ENCODE results near the gene RRP1B. TPM values are rescaled to one million over a fixed set of nuclear protein-coding genes. Genes with fewer than 3 reads are reported as not detected.
"Not testable (repeated sequence)": the region's sequence is repeated elsewhere in the genome, so short reads cannot be mapped to it uniquely, and the experiment has no call there.

The RRP1B gene
- total RNA-seq, 1 experiment from 2014 or later = 26.3 TPM

GRCh38 chr21:43707462-43707861 lies 48.1 kb downstream of the RRP1B start:
- TF ChIP-seq EZH2 (IDR thresholded peaks at IDR 0.05; ENCODE audit: low read depth) (no peak), CTCF (conservative IDR thresholded peaks at IDR 0.05) (no peak)
- H2AFZ ChIP-seq = no peak overlapping the region
- H3K79me2 ChIP-seq (ENCODE audit: low read depth) = no peaks in the 10 kb centered on the region
- H3K27me3 ChIP-seq (ENCODE audit: insufficient read depth, low read depth) = no peaks in the 10 kb centered on the region
- peaks cover 12% of the 10 kb centered on the region for H3K4me1 ChIP-seq (replicated peaks; ENCODE audit: insufficient read depth)
- peaks cover 10% of the 10 kb centered on the region for H3F3A ChIP-seq (ENCODE audit: insufficient read depth, low read depth)
- ChIA-PET CTCF (no interaction called here), POLR2A (ENCODE audit: unreplicated experiment) (no interaction called here)
- no peaks in the 10 kb centered on the region for H3K9me3 ChIP-seq (ENCODE audit: insufficient read depth, low read depth)
- H3K4me3 ChIP-seq = no peak overlapping the region
- no peaks in the 10 kb centered on the region for H3K9me2 ChIP-seq (ENCODE audit: insufficient read depth)
- no peaks in the 10 kb centered on the region for H3K36me3 ChIP-seq (ENCODE audit: low read depth)
- intact Hi-C loops (cut with micrococcal nuclease; ENCODE audit: unreplicated experiment) = no loop called here
- H4K20me1 ChIP-seq (ENCODE audit: insufficient read depth) = no peaks in the 10 kb centered on the region
- no peak for DNase-seq
- no TSS peak for BruUV-seq (replicated peaks)
- H3K27ac ChIP-seq = no peak overlapping the region
- no peak overlapping the region for H3K4me2 ChIP-seq

GRCh38 chr21:43708745-43709381 lies 49.5 kb downstream of the RRP1B start:
- intact Hi-C loops (cut with micrococcal nuclease; ENCODE audit: unreplicated experiment) = no loop called here
- TF ChIP-seq CTCF (conservative IDR thresholded peaks at IDR 0.05) = no peak
- TF ChIP-seq EZH2 (IDR thresholded peaks at IDR 0.05; ENCODE audit: low read depth) = no peak
- H3K4me3 ChIP-seq = no peak overlapping the region

GRCh38 chr21:43712268-43712942 lies 53.0 kb downstream of the RRP1B start:
- Histone ChIP-seq H3K27me3 (ENCODE audit: insufficient read depth, low read depth) (no peaks in the 10 kb centered on the region), H3K4me1 (replicated peaks; ENCODE audit: insufficient read depth) (peaks cover 29% of the 10 kb centered on the region), H3K79me2 (ENCODE audit: low read depth) (no peaks in the 10 kb centered on the region), H3K9me2 (ENCODE audit: insufficient read depth) (no peaks in the 10 kb centered on the region), H3K9me3 (ENCODE audit: insufficient read depth, low read depth) (no peaks in the 10 kb centered on the region), H3K27ac (peak overlapping the region; percentile 100), H3K36me3 (ENCODE audit: low read depth) (no peaks in the 10 kb centered on the region), H4K20me1 (ENCODE audit: insufficient read depth) (no peaks in the 10 kb centered on the region), H3K4me3 (peak overlapping the region; percentile 72; the same call in 1 of the 2 replicates), H3F3A (ENCODE audit: insufficient read depth, low read depth) (peaks cover 28% of the 10 kb centered on the region), H3K4me2 (peak overlapping the region; percentile 96), H2AFZ (peak overlapping the region; percentile 77)
- no TSS peak for BruUV-seq (replicated peaks)
- DNase-seq = peak; percentile 84 to 94
- TF ChIP-seq CTCF (conservative IDR thresholded peaks at IDR 0.05) (no peak), EZH2 (IDR thresholded peaks at IDR 0.05; ENCODE audit: low read depth) (no peak)
- ChIA-PET POLR2A (ENCODE audit: unreplicated experiment) (interaction anchor here (0.5 to 0.7 kb wide), 2 partner anchors 15 to 57 kb away, joined by 3 to 7 read pairs; no protein-coding TSS in a partner anchor), CTCF (no interaction called here)
- intact Hi-C loops (cut with micrococcal nuclease; ENCODE audit: unreplicated experiment) = loop anchor here (5.0 kb wide), 2 partner anchors 55 to 75 kb away; partner anchors contain the start of genes HSF2BP, RRP1 and RRP1B

More at GRCh38 chr21:43708745-43709381, 49.5 kb downstream of the RRP1B start:
- no peak overlapping the region for H2AFZ ChIP-seq
- H3K27me3 ChIP-seq (ENCODE audit: insufficient read depth, low read depth) = no peaks in the 10 kb centered on the region
- H3K79me2 ChIP-seq (ENCODE audit: low read depth) = no peaks in the 10 kb centered on the region
- H3K27ac ChIP-seq = no peak overlapping the region
- POLR2A ChIA-PET (ENCODE audit: unreplicated experiment) = no interaction called here
- CTCF ChIA-PET = no interaction called here
- H3K36me3 ChIP-seq (ENCODE audit: low read depth) = no peaks in the 10 kb centered on the region
- no peak for DNase-seq
- H3K9me3 ChIP-seq (ENCODE audit: insufficient read depth, low read depth) = no peaks in the 10 kb centered on the region
- no peaks in the 10 kb centered on the region for H4K20me1 ChIP-seq (ENCODE audit: insufficient read depth)
- H3F3A ChIP-seq (ENCODE audit: insufficient read depth, low read depth) = peaks cover 24% of the 10 kb centered on the region
- no peak overlapping the region for H3K4me2 ChIP-seq
- H3K9me2 ChIP-seq (ENCODE audit: insufficient read depth) = no peaks in the 10 kb centered on the region
- peaks cover 26% of the 10 kb centered on the region for H3K4me1 ChIP-seq (replicated peaks; ENCODE audit: insufficient read depth)
- BruUV-seq (replicated peaks) = no TSS peak

GRCh38 chr21:43713123-43713522 lies 53.8 kb downstream of the RRP1B start:
- not testable (repeated sequence) for H3K27me3 ChIP-seq (ENCODE audit: insufficient read depth, low read depth); DNase-seq; H3K9me2 ChIP-seq (ENCODE audit: insufficient read depth); H3K36me3 ChIP-seq (ENCODE audit: low read depth); H3K79me2 ChIP-seq (ENCODE audit: low read depth); H3K9me3 ChIP-seq (ENCODE audit: insufficient read depth, low read depth); H4K20me1 ChIP-seq (ENCODE audit: insufficient read depth); H2AFZ ChIP-seq
- CTCF ChIA-PET = interaction anchor here (0.7 kb wide), 1 partner anchor 17 kb away, joined by 4 read pairs; no protein-coding TSS in a partner anchor
- intact Hi-C loops (cut with micrococcal nuclease; ENCODE audit: unreplicated experiment) = loop anchor here (5.0 kb wide), 2 partner anchors 56 to 74 kb away; partner anchors contain the start of genes HSF2BP, RRP1 and RRP1B
- BruUV-seq (replicated peaks) = TSS peak; percentile 83
- peak overlapping the region; percentile 96 for H3K4me2 ChIP-seq
- POLR2A ChIA-PET (ENCODE audit: unreplicated experiment) = interaction anchor here (0.6 kb wide), 1 partner anchor 15 kb away, joined by 29 read pairs; no protein-coding TSS in a partner anchor
- peaks cover 32% of the 10 kb centered on the region for H3K4me1 ChIP-seq (replicated peaks; ENCODE audit: insufficient read depth)
- peak overlapping the region; percentile 72; the same call in 1 of the 2 replicates for H3K4me3 ChIP-seq
- H3F3A ChIP-seq (ENCODE audit: insufficient read depth, low read depth) = peaks cover 28% of the 10 kb centered on the region
- H3K27ac ChIP-seq = peak overlapping the region; percentile 100
